ENCODE data around the gene NPY2R.

The NPY2R gene

DNA sequence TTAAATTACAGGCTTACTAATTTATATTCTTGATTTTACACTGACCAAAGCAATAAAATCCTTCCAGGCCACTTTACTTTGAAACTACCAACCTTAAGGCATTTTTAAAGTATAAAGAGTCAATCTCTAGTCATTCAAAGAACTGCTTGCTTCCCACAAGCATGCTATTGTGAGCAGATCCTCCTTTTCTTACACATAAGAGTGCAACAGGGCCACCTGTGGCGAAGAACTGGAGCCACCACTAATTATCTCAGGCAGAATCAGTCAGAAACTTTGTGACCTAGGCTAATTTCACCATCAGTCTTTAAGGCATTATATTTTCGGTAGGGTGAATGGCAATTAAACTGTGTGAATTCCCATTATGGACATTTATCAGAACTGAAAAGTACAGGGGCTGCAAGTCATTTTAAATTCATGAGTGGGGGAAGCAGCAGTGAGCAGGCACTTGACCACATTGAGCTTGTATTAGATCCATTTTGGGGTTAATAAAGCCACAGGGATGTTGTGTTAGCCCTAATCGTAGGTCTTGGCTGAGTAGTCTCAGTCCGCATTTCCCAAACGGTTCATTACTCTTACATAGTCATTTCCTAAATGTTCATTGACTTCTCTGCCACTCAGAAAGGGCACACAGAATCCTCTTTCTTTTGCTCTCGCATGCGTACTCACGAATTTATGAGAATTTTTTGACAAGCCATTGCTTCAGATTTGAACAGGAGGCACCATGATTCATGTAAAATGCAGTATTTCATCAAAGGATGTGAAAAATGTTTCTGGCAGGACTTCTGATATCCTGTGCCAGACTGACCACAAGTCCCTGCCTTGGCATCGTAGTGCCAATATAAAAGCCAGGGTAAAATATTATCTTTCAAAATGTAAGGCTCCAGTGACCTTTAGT is 39.8 kb downstream of the NPY2R start:
- Histone ChIP-seq H3K27me3 (no peaks in the 10 kb centered on the region), H3K27ac (no peak overlapping the region), H3K4me1 (no peaks in the 10 kb centered on the region), H3K4me3 (no peak overlapping the region), H3K9me3 (no peaks in the 10 kb centered on the region), H3K36me3 (no peaks in the 10 kb centered on the region)
- DNase-seq = no peak
- intact Hi-C loops (cut with DNase I; ENCODE audit: low total_unique reads) = no loop called here
- TF ChIP-seq CTCF (IDR thresholded peaks at IDR 0.05) = no peak

DNA sequence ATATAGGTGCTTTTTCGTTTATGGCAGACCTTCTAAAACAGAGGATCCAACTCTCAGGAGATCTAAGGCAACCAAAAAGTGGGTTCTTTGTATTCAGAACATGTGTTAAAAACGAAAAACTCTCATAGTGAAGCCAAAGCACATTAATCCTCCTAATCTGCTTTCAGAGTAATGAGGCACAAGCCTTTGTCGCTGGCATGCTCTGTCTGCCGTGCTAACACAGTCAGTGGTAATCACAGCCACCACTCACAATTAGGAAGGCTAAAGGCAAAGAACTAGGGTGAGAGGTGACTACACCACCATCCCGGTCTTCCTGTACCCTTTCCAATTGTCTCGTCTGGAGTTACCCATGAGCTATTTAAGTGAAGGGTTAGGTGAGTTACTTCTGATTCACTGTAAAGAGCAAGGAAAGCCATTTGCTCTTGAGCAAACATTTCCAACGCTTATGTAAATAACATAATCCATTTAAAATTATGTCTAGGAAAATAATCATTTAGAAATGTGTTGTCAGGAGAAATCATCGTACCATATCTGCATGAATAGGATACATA is 40.7 kb downstream of the NPY2R start:
- Histone ChIP-seq H3K36me3 (no peaks in the 10 kb centered on the region), H3K9me3 (no peaks in the 10 kb centered on the region), H3K4me1 (no peaks in the 10 kb centered on the region), H3K27ac (no peak overlapping the region), H3K27me3 (no peaks in the 10 kb centered on the region), H3K4me3 (no peak overlapping the region)
- no peak for TF ChIP-seq CTCF (IDR thresholded peaks at IDR 0.05)
- no peak for DNase-seq
- intact Hi-C loops (cut with DNase I; ENCODE audit: low total_unique reads) = no loop called here

GRCh38 chr4:155252327-155252726 is 43.9 kb downstream of the NPY2R start:
- H3K4me1 ChIP-seq = no peaks in the 10 kb centered on the region
- no peak for TF ChIP-seq CTCF (IDR thresholded peaks at IDR 0.05)

DNA sequence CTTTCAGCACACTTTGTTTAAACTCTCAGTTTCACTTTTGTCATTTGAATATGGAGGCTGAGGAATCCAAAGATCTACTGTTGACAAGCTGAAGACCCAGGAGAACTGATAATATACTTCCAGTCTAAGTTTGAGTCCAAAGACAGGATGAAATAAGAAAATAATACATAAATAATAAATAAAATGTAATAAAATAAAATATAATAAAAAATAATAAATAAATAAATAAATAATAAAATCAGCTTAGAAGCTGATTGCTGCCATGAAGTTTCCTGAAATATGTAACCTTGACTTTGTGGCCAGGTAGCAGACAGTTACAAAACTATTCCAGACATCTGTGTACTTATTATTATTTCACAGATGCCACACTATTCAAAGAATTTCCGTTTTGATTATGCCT is 55.0 kb downstream of the NPY2R start:
- TF ChIP-seq CTCF (IDR thresholded peaks at IDR 0.05) = no peak
- DNase-seq = no peak
- Histone ChIP-seq H3K9me3 (no peaks in the 10 kb centered on the region), H3K4me1 (no peaks in the 10 kb centered on the region), H3K4me3 (no peak overlapping the region), H3K27ac (no peak overlapping the region), H3K36me3 (no peaks in the 10 kb centered on the region), H3K27me3 (no peaks in the 10 kb centered on the region)
- intact Hi-C loops (cut with DNase I; ENCODE audit: low total_unique reads) = no loop called here

More at GRCh38 chr4:155252327-155252726, 43.9 kb downstream of the NPY2R start:
- Histone ChIP-seq H3K27me3 (no peaks in the 10 kb centered on the region), H3K27ac (no peak overlapping the region), H3K4me3 (no peak overlapping the region), H3K36me3 (no peaks in the 10 kb centered on the region), H3K9me3 (no peaks in the 10 kb centered on the region)
- intact Hi-C loops (cut with DNase I; ENCODE audit: low total_unique reads) = no loop called here
- DNase-seq = no peak

- intact Hi-C loops (cut with DNase I; ENCODE audit: low total_unique reads) = no loop called here
Measured at GRCh38 chr4:155265113-155265512, 56.7 kb downstream of the NPY2R start.

More at GRCh38 chr4:155265113-155265512, 56.7 kb downstream of the NPY2R start:
- no peaks in the 10 kb centered on the region for H3K9me3 ChIP-seq
- H3K4me1 ChIP-seq = no peaks in the 10 kb centered on the region
- no peaks in the 10 kb centered on the region for H3K27me3 ChIP-seq
- H3K4me3 ChIP-seq = no peak overlapping the region
- DNase-seq = no peak
- no peak overlapping the region for H3K27ac ChIP-seq
- no peak for TF ChIP-seq CTCF (IDR thresholded peaks at IDR 0.05)
- no peaks in the 10 kb centered on the region for H3K36me3 ChIP-seq

Measured in tibial artery (tissue), 4 donors.